Neutrophil (primary cell): Measurements from ENCODE around the gene GNLY.

Source experiments
- H3K27ac ChIP-seq: fragments of 200-600 bp; sonication (generic); 2 replicates; pipeline ENCODE4 v1.5.1; 2016; ENCODE audit warnings: mild to moderate bottlenecking, moderate library complexity
- H3K27me3 ChIP-seq: fragments of 200-600 bp; sonication (generic); 2 replicates; pipeline ENCODE4 v1.6.0; 2016; ENCODE audit warnings: mild to moderate bottlenecking
- H3K36me3 ChIP-seq: fragments of 200-600 bp; sonication (generic); 2 replicates; pipeline ENCODE4 v1.5.1; 2017
- H3K4me1 ChIP-seq, 2 experiments: fragments of 200-600 bp in 1 of 2; sonication (generic) in 1 of 2; 1 replicate in 1 of 2; 2 replicates in 1 of 2; pipeline versions ENCODE4 v1.5.1 to v1.6.1; 2013 to 2016; ENCODE audit warnings: low read depth in 1 of 2, low read length in 1 of 2, mild to moderate bottlenecking in 1 of 2, moderate library complexity in 1 of 2; ENCODE audit not compliant: control insufficient read depth in 1 of 2, insufficient read depth in 1 of 2
- H3K4me3 ChIP-seq, 2 experiments: fragments of 200-600 bp in 1 of 2; sonication (generic) in 1 of 2; 1 replicate in 1 of 2; 2 replicates in 1 of 2; pipeline ENCODE4 v1.5.1; 2013 to 2016; ENCODE audit warnings: low read depth in 1 of 2, low read length in 1 of 2, mild to moderate bottlenecking in 1 of 2, moderate library complexity in 1 of 2
- H3K9me3 ChIP-seq: fragments of 200-600 bp; sonication (generic); 2 replicates; pipeline ENCODE4 v1.5.1; 2016
- CTCF ChIP-seq: fragments of 200-600 bp; sonication (generic); IDR thresholded peaks from 2 replicates; pipeline ENCODE4 v1.5.1; 2016; ENCODE audit warnings: antibody characterized with exemption

The GNLY gene

GRCh38 chr2:85732467-85733120, 38.4 kb downstream of the GNLY start:
- Histone ChIP-seq H3K27ac (no peak overlapping the region), H3K36me3 (no peaks in the 10 kb centered on the region), H3K4me1 (peaks cover 15 to 19% of the 10 kb centered on the region in 2 experiments), H3K4me3 (no peak overlapping the region), H3K27me3 (no peaks in the 10 kb centered on the region), H3K9me3 (no peaks in the 10 kb centered on the region)
- TF ChIP-seq CTCF = no peak

- no peak overlapping the region for H3K4me3 ChIP-seq
- H3K27ac ChIP-seq = no peak overlapping the region
- peaks cover 13% of the 10 kb centered on the region in 2 experiments for H3K4me1 ChIP-seq
Measured at GRCh38 chr2:85733121-85733960, 39.2 kb downstream of the GNLY start.

GRCh38 chr2:85734015-85734414, 39.9 kb downstream of the GNLY start:
- H3K27ac ChIP-seq = no peak overlapping the region
- H3K36me3 ChIP-seq = no peaks in the 10 kb centered on the region
- H3K4me1 ChIP-seq = peaks cover 6% of the 10 kb centered on the region in 2 experiments
- no peaks in the 10 kb centered on the region for H3K27me3 ChIP-seq
- no peak overlapping the region for H3K4me3 ChIP-seq
- H3K9me3 ChIP-seq = no peaks in the 10 kb centered on the region
- no peak for TF ChIP-seq CTCF

More at GRCh38 chr2:85733121-85733960, 39.2 kb downstream of the GNLY start:
- Histone ChIP-seq H3K36me3 (no peaks in the 10 kb centered on the region), H3K27me3 (no peaks in the 10 kb centered on the region), H3K9me3 (no peaks in the 10 kb centered on the region)
- TF ChIP-seq CTCF = no peak

DNA sequence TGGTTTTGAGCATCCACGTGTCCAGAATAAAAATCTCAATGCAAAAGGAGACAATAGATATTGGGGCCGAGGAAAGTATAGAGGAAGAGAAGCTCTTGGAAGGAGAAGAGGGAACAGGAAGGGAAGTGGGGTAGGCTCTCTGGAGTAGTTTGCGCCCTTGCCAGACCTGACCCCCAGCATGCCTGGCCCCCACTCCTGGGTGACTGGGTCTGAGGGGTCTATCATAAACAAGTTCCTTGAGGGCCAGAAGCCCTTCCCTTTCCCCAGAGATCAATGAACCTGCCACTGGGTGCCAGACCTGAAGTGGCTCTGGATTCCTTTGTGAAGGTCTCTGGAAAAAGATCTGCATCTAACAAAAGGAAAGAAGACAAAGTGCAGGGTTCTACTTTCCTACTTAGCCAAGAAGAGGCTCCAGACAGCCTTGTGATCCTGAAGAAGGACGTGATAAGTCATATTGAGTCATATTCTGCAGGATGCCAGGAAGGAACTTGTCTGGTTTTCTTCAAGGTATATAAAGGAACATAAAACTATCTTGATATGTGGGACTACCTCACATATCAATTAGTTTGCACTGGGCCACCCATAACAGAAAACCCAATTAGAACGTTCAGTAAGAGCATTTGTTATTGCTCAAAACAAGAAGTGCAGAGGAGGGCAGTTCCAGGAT, 40.9 kb downstream of the GNLY start:
- Histone ChIP-seq H3K4me1 (no peaks in the 10 kb centered on the region), H3K27me3 (no peaks in the 10 kb centered on the region), H3K4me3 (no peak overlapping the region), H3K27ac (no peak overlapping the region), H3K36me3 (no peaks in the 10 kb centered on the region), H3K9me3 (no peaks in the 10 kb centered on the region)
- TF ChIP-seq CTCF = no peak

- Histone ChIP-seq H3K4me3 (no peak overlapping the region), H3K27me3 (no peaks in the 10 kb centered on the region), H3K4me1 (no peaks in the 10 kb centered on the region), H3K27ac (no peak overlapping the region), H3K36me3 (no peaks in the 10 kb centered on the region), H3K9me3 (no peaks in the 10 kb centered on the region)
- no peak for TF ChIP-seq CTCF
Measured at GRCh38 chr2:85735691-85736090, 41.5 kb downstream of the GNLY start.
